Stimulated activated CD4-positive, alpha-beta T cell treated with anti-CD3 and anti-CD28 coated beads, Interleukin-2, amount 100 ng/mL, for 4 hours (primary cell): Measurements from ENCODE around the gene RNF130.

Experiments
- DNase-seq: peaks from one replicate; pipeline ENCODE4 v3.0.0-alpha.2; 2020; ENCODE audit warnings: low read depth

The RNF130 gene

DNA sequence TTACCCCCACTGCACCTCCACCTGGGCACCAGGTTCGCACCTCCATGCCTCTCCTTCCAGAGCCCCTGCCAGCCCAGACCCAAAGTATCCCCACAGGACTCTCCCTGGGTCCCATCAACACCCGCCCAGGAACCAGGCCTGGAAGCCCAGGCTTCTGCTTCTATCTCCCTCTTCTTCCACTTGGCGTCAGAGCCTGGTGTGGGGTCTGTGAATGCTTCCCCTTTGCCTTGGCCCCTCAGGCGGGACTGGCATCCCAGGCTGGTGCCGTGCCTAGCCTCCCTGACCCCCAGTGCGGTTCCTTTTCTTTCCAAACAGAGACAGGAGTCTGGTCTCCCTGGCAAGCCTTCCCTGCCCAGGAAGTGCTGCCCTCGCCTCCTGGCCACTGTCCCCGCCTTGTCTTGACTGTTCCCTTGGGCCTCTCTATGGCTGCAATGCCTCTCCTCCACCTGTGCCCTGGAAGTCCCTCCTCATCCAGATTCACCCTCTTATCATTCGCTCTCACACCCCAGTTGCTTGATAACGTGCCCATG, 156.1 kb downstream of the RNF130 start:
- no peak for DNase-seq

GRCh38 chr5:179914032-179914755, 157.4 kb downstream of the RNF130 start:
- DNase-seq: no peak

- no peak for DNase-seq
Measured at GRCh38 chr5:179913461-179913860, 158.1 kb downstream of the RNF130 start.

DNA sequence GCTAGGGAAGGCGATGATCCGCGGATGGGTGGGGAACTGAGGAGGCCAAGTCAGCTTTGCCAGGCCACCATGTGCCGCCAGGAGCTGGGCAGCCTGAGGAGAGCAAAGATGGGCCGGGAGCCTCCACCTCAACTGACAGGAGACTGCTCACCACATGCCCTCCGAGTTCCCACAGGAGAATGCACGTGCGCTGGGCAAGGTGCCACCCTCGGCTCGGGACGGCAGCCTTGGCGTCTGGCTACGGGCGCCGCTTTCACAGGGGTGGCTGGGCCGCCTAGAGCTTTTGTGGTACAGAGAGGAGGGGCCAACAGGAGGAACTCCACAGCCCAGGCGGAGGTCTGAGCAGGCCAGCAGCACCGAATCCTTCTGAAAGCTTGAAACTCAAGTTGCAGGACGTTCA, 158.6 kb downstream of the RNF130 start:
- DNase-seq: no peak

DNA sequence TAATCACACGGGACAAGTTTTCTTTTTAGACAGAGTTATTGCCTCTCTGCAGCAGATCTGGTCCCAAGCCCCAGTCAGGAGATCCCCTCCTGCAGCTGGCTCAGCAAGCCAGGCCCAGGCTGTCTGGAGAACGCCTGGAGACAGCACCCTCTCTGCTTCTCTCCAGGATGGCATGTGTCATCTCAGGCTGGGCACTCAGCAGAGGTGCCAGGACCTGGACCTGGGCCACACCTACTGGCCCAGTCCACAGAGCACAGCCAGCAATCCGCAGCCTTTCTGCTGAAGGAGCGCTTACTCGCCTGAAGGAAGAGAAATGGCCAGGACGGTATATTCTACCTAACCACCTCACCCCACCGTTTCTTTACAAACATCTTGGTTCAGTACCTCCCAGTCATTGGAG, 159.2 kb downstream of the RNF130 start:
- no peak for DNase-seq

DNA sequence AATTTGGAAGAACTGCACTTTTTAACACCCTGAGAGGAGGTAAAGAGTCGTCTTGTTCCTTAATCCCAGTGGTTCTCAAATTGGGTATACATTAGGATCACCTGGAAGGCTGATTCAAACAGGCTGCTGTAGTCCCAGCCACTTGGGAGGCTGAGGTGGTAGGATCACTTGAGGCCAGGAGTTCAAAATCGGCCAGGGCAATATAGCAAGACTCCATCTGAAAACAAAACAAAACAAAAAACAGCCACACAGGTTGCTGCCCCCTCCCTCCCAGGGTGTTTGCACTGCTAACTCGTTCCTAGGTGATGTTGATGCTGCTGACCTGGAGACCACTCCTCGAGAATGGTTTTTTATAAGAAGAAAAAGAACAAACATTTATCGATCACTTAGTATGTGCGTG, 162.3 kb downstream of the RNF130 start:
- DNase-seq: no peak

DNA sequence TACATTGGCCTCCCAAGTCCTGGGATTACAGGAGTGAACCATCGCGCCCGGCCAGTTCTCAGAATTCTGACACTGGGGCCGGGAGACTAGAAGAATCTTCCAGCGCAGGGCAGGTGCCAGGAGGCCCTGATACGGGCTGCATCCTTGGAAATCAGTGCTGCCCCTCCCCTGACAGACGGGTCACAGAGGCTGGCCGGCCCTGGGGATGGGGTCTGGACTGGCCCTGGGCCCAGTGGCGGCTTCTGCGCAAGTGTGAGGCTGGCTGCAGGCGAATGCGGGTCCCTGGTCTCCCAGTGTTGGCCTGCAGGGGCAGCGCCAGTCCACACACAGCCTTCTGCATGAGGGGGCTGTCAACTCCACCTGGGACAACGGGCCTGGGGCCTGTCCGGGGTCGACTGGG, 163.0 kb downstream of the RNF130 start:
- no peak for DNase-seq

DNA sequence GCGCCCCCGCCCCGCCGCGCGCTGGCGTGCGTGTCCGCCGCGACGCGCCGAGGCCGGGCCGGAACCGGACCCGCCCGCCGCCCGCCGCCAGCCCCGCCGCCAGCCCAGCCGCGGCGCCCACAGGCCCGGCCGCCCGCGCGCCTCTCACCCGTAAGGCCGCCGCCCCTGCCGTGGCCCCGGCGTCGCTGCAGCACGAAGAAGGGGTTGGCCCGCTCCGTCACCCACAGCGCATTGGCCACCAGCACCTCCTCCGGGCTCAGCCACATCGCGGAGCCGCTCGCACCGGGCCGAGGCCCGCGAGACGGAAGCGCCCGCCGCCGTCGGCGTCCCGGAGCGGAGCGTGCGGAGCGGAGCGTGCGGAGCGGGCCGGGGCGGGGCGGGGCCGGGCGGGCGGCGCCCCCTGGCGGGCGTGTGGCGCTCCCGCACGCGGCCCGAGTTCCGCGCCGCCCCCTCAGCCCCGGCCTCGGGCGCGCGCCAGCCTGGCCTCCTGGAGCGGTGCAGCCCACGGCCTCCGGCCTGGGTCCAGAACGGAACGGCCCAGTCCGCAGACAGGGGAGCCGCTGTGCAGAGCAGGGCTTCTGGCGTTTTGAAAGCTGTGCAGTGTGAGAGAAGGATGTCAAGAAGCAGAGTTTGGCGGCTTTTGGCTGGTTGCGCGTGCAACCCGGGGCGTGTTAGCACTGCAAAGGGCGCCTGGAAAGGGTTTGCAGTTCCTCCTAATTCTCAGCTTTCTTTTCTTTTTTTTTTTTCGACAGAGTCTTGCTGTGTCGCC, 163.8 kb downstream of the RNF130 start, which contains the start of gene TBC1D9B:
TBC1D9B (minus strand) TSS at position 342 of the 769 bp plus-strand sequence; CDS start at position 266, 76 bp downstream.
- peak; percentile 53 for DNase-seq

DNA sequence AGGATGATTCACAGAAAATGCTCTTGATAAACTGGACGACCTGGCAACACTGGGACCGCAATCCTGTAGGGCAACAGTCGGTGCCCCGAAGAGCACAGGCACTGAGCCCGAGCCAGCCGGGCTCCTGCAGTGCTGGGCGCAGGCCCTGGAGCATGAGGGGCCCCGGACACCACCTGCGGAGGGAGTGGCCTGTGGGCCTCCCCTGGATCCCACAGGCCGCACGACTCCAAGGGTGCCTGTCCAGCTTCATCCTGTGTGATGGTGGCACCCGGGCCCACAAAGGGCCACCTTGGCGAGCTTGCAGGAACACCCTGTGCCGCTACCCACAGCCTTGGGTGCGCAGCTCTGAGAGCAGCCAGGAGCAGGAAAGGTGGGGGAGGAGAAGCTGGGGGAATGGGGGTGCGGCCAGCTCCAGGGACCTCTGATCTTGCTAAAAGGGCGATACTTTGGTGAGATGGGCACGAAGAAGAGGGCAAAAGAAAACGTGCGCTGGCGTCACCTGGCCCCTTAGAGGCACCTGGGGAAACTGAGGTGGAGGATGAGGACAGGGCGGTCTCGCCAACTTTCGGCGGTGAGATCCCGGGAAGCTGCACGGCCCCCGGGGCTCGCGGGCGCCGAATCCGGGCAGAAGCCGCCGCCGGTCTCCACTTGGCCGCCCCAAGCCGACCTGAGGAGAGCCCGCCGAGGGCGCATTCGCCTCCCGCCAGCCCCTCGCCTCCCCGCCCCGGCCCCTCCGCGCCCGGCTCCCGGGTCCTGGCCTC, 164.6 kb downstream of the RNF130 start:
- no peak for DNase-seq

DNA sequence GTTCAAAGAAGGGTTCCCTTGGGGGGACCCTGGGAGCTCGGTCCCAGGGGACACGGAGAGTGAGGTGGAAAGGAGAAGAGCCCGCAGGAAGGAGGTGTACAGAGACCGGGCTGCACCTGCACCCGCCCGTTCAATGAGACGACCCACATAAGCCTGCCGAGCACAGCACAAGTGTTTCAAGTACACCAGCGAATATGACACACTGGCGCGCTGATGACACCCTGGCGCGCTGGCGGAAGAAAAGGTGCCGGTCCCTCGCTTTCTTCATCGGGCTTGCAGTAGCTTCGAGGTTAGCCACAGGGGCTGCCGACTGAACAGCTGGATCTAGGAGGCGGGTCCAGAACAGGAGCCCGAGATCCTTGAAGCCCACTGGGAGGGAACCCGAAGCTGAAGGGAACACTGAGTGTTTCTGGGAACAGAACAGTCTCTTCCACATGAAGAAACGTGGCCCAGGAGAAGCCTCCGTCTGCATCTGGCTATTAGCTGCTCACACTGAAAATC, 165.2 kb downstream of the RNF130 start:
- no peak for DNase-seq

GRCh38 chr5:179905161-179905560, 166.4 kb downstream of the RNF130 start:
- DNase-seq: no peak
